ENCODE results near the gene PTGER1. TPM values are rescaled to one million over a fixed set of nuclear protein-coding genes. Genes with fewer than 3 reads are reported as not detected.

Gene PTGER1
- total and polyA plus RNA-seq, 10 of the 15 experiments (the other 5 are each of a cell fraction or from before 2014, with no cell fraction given): not detected

- TF ChIP-seq CTCF (IDR thresholded peaks at IDR 0.05 in 2 of 3, conservative IDR thresholded peaks at IDR 0.05 in 1 of 3; ENCODE audit: control insufficient read depth in 2 of 3, extremely low read depth in 1 of 3, insufficient read depth in 1 of 3, low read depth in 3 of 3, low read length in 3 of 3) (no peak), FOXK2 (IDR thresholded peaks at IDR 0.05) (no peak)
These were observed 17.7 kb upstream of the PTGER1 start (continued) for GRCh38 chr19:14492756-14493337.

GRCh38 chr19:14487370-14488125, 12.4 kb upstream of the PTGER1 start:
- in situ Hi-C loops (cut with MboI) (loop anchor here (5.0 kb wide), 1 partner anchor 290 kb away; no protein-coding TSS in a partner anchor), intact Hi-C loops (cut with micrococcal nuclease; ENCODE audit: unreplicated experiment) (loop anchor here (10.0 kb wide), 1 partner anchor 283 kb away; the partner anchor contains the start of gene ADGRL1)
- CTCF ChIA-PET: interaction anchor here (0.7 to 3.1 kb wide), 11 partner anchors 8 to 157 kb away, joined by 3 to 10 read pairs (median 3); partner anchors contain the start of genes DNAJB1, GIPC1 and PTGER1

More at GRCh38 chr19:14487370-14488125, 12.4 kb upstream of the PTGER1 start:
- Histone ChIP-seq H3K4me3 (no peak overlapping the region), H3K9me3 (replicated peaks; ENCODE audit: control insufficient read depth, insufficient read depth, low read length) (no peaks in the 10 kb centered on the region), H3K4me1 (ENCODE audit: control insufficient read depth, insufficient read depth, low read length) (no peaks in the 10 kb centered on the region), H3K9ac (ENCODE audit: control insufficient read depth, insufficient read depth, low read length) (no peak overlapping the region), H3K27me3 (replicated peaks in 1 of 2; ENCODE audit: control insufficient read depth in 2 of 2, insufficient read depth in 2 of 2, low read length in 1 of 2) (no peaks in the 10 kb centered on the region), H3K27ac (ENCODE audit: control insufficient read depth, insufficient read depth) (no peak overlapping the region), H3K36me3 (ENCODE audit: control insufficient read depth in 2 of 2, insufficient read depth in 2 of 2, low read length in 1 of 2) (no peaks in the 10 kb centered on the region; a peak in 1 of 4 replicates), H3K4me2 (ENCODE audit: control insufficient read depth, insufficient read depth) (no peak overlapping the region), H2AFZ (ENCODE audit: control insufficient read depth, low read depth, low read length) (no peak overlapping the region), H4K20me1 (ENCODE audit: control insufficient read depth, insufficient read depth) (no peaks in the 10 kb centered on the region), H3K79me2 (ENCODE audit: control insufficient read depth, insufficient read depth, low read length) (no peaks in the 10 kb centered on the region)
- WGBS (ENCODE audit: insufficient coverage, insufficient replicate concordance, low lambda C conversion rate, missing lambda C conversion rate): 77% methylated on average over 16 of the region's 16 CpGs
- ATAC-seq (no peak), DNase-seq (ENCODE audit: low read depth, low spot score) (no peak), FAIRE-seq (peak; percentile 41)
- BruUV-seq (replicated peaks): no TSS peak
- RAD21 ChIA-PET (ENCODE audit: unreplicated experiment): interaction anchor here (1.1 kb wide), 1 partner anchor 351 kb away, joined by 6 read pairs; the partner anchor contains the start of gene ASF1B
- POLR2A ChIA-PET: interaction anchor here (0.6 to 0.7 kb wide), 2 partner anchors 9 to 265 kb away, joined by 4 to 5 read pairs; partner anchors contain the start of gene GIPC1
- TF ChIP-seq BMI1 (IDR thresholded peaks at IDR 0.05; ENCODE audit: borderline replicate concordance): no peak
- TF ChIP-seq RELB (IDR thresholded peaks at IDR 0.05; ENCODE audit: low read depth): no peak
- TF ChIP-seq JUNB (IDR thresholded peaks at IDR 0.05): no peak
- TF ChIP-seq BCLAF1 (IDR thresholded peaks at IDR 0.05): no peak
- SMC1A ChIA-PET (ENCODE audit: uncharacterized antibody, unreplicated experiment): interaction anchor here (1.2 kb wide), 1 partner anchor 352 kb away, joined by 3 read pairs; the partner anchor contains the start of gene ASF1B

Measured in GM12878 (cell line).